ENCODE data around the gene OCA2.

GRCh38 chr15:27928386-27928785 lies 170.7 kb downstream of the OCA2 start:
- TF ChIP-seq CTCF (IDR thresholded peaks at IDR 0.05) (no peak), POLR2A (IDR thresholded peaks at IDR 0.05) (no peak), POLR2AphosphoS5 (IDR thresholded peaks at IDR 0.05) (no peak)

Data from prostate gland (tissue), 2 donors.